HepG2 (cell line): ENCODE data around the gene PRR14. TPM values are rescaled to one million over a fixed set of nuclear protein-coding genes. Genes with fewer than 3 reads are reported as not detected.
A peak's percentile ranks its signal among the peaks of the same experiment; 100 is the strongest.

Experiments used
- ATF2 ChIP-seq: sonication (generic); formaldehyde crosslinking; IDR thresholded peaks from 2 replicates; pipeline ENCODE4 v1.4.0; 2020; ENCODE audit warnings: missing genetic modification reagents
- GABPB1 ChIP-seq: IDR thresholded peaks from 2 replicates; pipeline ENCODE4 v1.6.1; 2016; ENCODE audit warnings: mild to moderate bottlenecking, missing genetic modification reagents, moderate library complexity, missing compliant biosample characterization
- NCOA1 ChIP-seq: sonication (generic); formaldehyde crosslinking; IDR thresholded peaks from 2 replicates; pipeline ENCODE4 v1.9.0; 2021; ENCODE audit warnings: missing genetic modification reagents
- NFAT5 ChIP-seq: sonication (generic); formaldehyde crosslinking; IDR thresholded peaks from 2 replicates; pipeline ENCODE4 v1.4.0; 2020; ENCODE audit warnings: missing genetic modification reagents
- NR2F1 ChIP-seq, 2 experiments: fragments of 450-650 bp in 1 of 2; formaldehyde crosslinking in 1 of 2; IDR thresholded peaks; 2 replicates each; pipeline versions ENCODE4 v1.5.0 to v1.6.1; 2016 to 2020; ENCODE audit warnings: mild to moderate bottlenecking in 1 of 2, missing compliant biosample characterization in 1 of 2, missing genetic modification reagents in 1 of 2, moderate library complexity in 1 of 2
- PAF1 ChIP-seq: IDR thresholded peaks from 2 replicates; pipeline ENCODE4 v1.6.1; 2016; ENCODE audit warnings: missing genetic modification reagents, missing compliant biosample characterization
- PCBP1 ChIP-seq: fragments of 200-400 bp; formaldehyde crosslinking; IDR thresholded peaks from 2 replicates; pipeline ENCODE4 v1.6.1; 2017; ENCODE audit warnings: mild to moderate bottlenecking, low read depth, low read length, borderline replicate concordance
- POLR2AphosphoS5 ChIP-seq: IDR thresholded peaks from 2 replicates; pipeline ENCODE4 v1.6.1; 2012; ENCODE audit warnings: low read depth, low read length
- RFX1 ChIP-seq: fragments of 450-650 bp; IDR thresholded peaks from 2 replicates; pipeline ENCODE4 v1.6.1; 2017
- SCMH1 ChIP-seq: sonication (generic); formaldehyde crosslinking; IDR thresholded peaks from 2 replicates; pipeline ENCODE4 v1.9.0; 2021; ENCODE audit warnings: missing genetic modification reagents, mild to moderate bottlenecking, borderline replicate concordance
- SOX5 ChIP-seq: IDR thresholded peaks from 2 replicates; pipeline ENCODE4 v1.6.1; 2016; ENCODE audit warnings: borderline replicate concordance
- TEAD3 ChIP-seq: optimal IDR thresholded peaks from 2 replicates; pipeline ENCODE3; 2016; ENCODE audit warnings: borderline replicate concordance
- ZNF207 ChIP-seq: fragments of 450-650 bp; IDR thresholded peaks from 2 replicates; pipeline ENCODE4 v1.6.1; 2016; ENCODE audit warnings: antibody characterized with exemption, borderline replicate concordance
- ZNF446 ChIP-seq: sonication (generic); formaldehyde crosslinking; IDR thresholded peaks from 2 replicates; pipeline ENCODE4 v1.5.0; 2020; ENCODE audit warnings: mild to moderate bottlenecking, missing genetic modification reagents
- ZNF484 ChIP-seq: sonication (generic); formaldehyde crosslinking; IDR thresholded peaks from 2 replicates; pipeline ENCODE4 v1.5.1; 2020; ENCODE audit warnings: mild to moderate bottlenecking, low read depth, missing genetic modification reagents, borderline replicate concordance
- ZNF543 ChIP-seq: sonication (generic); formaldehyde crosslinking; IDR thresholded peaks from 2 replicates; pipeline ENCODE4 v1.4.0; 2020; ENCODE audit warnings: mild to moderate bottlenecking, missing genetic modification reagents
- ZNF564 ChIP-seq: sonication (generic); formaldehyde crosslinking; IDR thresholded peaks from 2 replicates; pipeline ENCODE4 v1.8.1; 2023; ENCODE audit warnings: mild to moderate bottlenecking, missing genetic modification reagents
- ZNF784 ChIP-seq: sonication (generic); formaldehyde crosslinking; IDR thresholded peaks from 2 replicates; pipeline ENCODE4 v1.5.1; 2020; ENCODE audit warnings: missing genetic modification reagents, mild to moderate bottlenecking, borderline replicate concordance
- ZSCAN22 ChIP-seq: sonication (generic); formaldehyde crosslinking; IDR thresholded peaks from 2 replicates; pipeline ENCODE4 v1.4.0; 2020; ENCODE audit warnings: mild to moderate bottlenecking, missing genetic modification reagents
- polyA plus RNA-seq, 8 experiments: library from polyadenylated mRNA; depleted of rRNA in 3 of 8; stranded (reverse) in 7 of 8; unstranded in 1 of 8; fragments of >200 nt; fragmentation: Illumina TruSeq in 4 of 8; extraction: Trizol in 4 of 8; gene quantifications; 2 replicates each; pipeline versions ENCODE4 v1.2.1 to v1.2.3, GENCODE V29; 2011 to 2016; ENCODE audit warnings: low read depth in 4 of 8, missing spikeins in 1 of 8, mixed read lengths in 1 of 8; ENCODE audit not compliant: insufficient read depth in 1 of 8
- total RNA-seq, 5 experiments: library from RNA; depleted of rRNA; stranded (reverse); fragments of >200 nt; fragmentation: Illumina TruSeq; extraction: Trizol; gene quantifications; 2 replicates each; pipeline ENCODE4 v1.2.3, GENCODE V29; 2016; ENCODE audit warnings: low read depth in 1 of 5
- TF ChIP-seq, protein P1 (sequence below): sonication (generic); formaldehyde crosslinking; IDR thresholded peaks from 2 replicates; pipeline ENCODE4 v1.5.0; 2020; ENCODE audit warnings: mild to moderate bottlenecking, missing genetic modification reagents

PRR14 gene
- total and polyA plus RNA-seq, 2 of the 13 experiments (the other 11 are each of a cell fraction or from before 2014, with no cell fraction given) = 8.4 to 11.0 TPM

- TF ChIP-seq, protein P1, sequence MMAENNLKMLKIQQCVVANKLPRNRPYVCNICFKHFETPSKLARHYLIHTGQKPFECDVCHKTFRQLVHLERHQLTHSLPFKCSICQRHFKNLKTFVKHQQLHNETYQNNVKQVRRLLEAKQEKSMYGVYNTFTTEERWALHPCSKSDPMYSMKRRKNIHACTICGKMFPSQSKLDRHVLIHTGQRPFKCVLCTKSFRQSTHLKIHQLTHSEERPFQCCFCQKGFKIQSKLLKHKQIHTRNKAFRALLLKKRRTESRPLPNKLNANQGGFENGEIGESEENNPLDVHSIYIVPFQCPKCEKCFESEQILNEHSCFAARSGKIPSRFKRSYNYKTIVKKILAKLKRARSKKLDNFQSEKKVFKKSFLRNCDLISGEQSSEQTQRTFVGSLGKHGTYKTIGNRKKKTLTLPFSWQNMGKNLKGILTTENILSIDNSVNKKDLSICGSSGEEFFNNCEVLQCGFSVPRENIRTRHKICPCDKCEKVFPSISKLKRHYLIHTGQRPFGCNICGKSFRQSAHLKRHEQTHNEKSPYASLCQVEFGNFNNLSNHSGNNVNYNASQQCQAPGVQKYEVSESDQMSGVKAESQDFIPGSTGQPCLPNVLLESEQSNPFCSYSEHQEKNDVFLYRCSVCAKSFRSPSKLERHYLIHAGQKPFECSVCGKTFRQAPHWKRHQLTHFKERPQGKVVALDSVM (CRISPR knock-in tag) = peak; percentile 77
- TF ChIP-seq ZNF207 = no peak
- TF ChIP-seq ZNF446 (CRISPR knock-in tag) = peak; percentile 98
- TF ChIP-seq NFAT5 (CRISPR knock-in tag) = peak; percentile 12; the same call in 1 of the 2 replicates
- TF ChIP-seq PAF1 (CRISPR knock-in tag) = no peak
- peak; percentile 92 for TF ChIP-seq GABPB1 (CRISPR knock-in tag)
- TF ChIP-seq NR2F1 (CRISPR knock-in tag; IDR thresholded peaks at IDR 0.05) = peak in 1 of 2 experiments; percentile 14; a peak in 1 of 4 replicates
- TF ChIP-seq SOX5 (CRISPR knock-in tag) = peak; percentile 53
- TF ChIP-seq ZNF543 (CRISPR knock-in tag) = peak; percentile 97
- TF ChIP-seq ZNF784 (CRISPR knock-in tag) = peak; percentile 92; the same call in 1 of the 2 replicates
- TF ChIP-seq NCOA1 (CRISPR knock-in tag) = no peak
- TF ChIP-seq ZNF564 (CRISPR knock-in tag) = peak; percentile 78
- TF ChIP-seq ZSCAN22 (CRISPR knock-in tag) = 0 out of 2 replicates have a peak, but pooled peaks have one; percentile 70
- no peak for TF ChIP-seq SCMH1 (CRISPR knock-in tag)
- TF ChIP-seq TEAD3 (CRISPR knock-in tag) = peak; percentile 86
- peak; percentile 86 for TF ChIP-seq POLR2AphosphoS5
- TF ChIP-seq RFX1 = no peak; the same call in 1 of the 2 replicates
- TF ChIP-seq PCBP1 = peak; percentile 94
- no peak for TF ChIP-seq ZNF484
- peak; percentile 85; the same call in 1 of the 2 replicates for TF ChIP-seq ATF2 (CRISPR knock-in tag)
Observed at GRCh38 chr16:30698139-30698815, 47.5 kb downstream of the PRR14 start (continued).
